GM23338 (cell line): ENCODE results near the gene PPTC7. TPM values are rescaled to one million over a fixed set of nuclear protein-coding genes. Genes with fewer than 3 reads are reported as not detected.

ENCODE experiments used
- ATAC-seq: fragments of 200-7000 bp; cut with Tn5 transposase; 3 replicates; pipeline ENCODE4 v1.9.1; 2020
- DNase-seq: peaks from one replicate; pipeline ENCODE4 v3.0.0-alpha.2; 2015; ENCODE audit warnings: low spot score
- H2AFZ ChIP-seq: fragments of 200-600 bp; sonication (generic); 2 replicates; pipeline ENCODE4 v1.8.0; 2016; ENCODE audit warnings: antibody characterized with exemption, mild to moderate bottlenecking, moderate library complexity
- H3F3A ChIP-seq: fragments of 200-600 bp; sonication (generic); replicated peaks from 2 replicates; pipeline ENCODE4 v1.8.0; 2017; ENCODE audit warnings: antibody characterized with exemption, mixed run types, low read depth
- H3K27ac ChIP-seq: fragments of 200-600 bp; sonication (generic); 2 replicates; pipeline ENCODE4 v1.6.1; 2016; ENCODE audit warnings: low read depth
- H3K27me3 ChIP-seq: fragments of 200-600 bp; sonication (generic); 2 replicates; pipeline ENCODE4 v1.8.0; 2016; ENCODE audit warnings: mild to moderate bottlenecking, mixed run types, moderate library complexity; ENCODE audit not compliant: insufficient read depth
- H3K36me3 ChIP-seq: fragments of 200-600 bp; sonication (generic); 2 replicates; pipeline ENCODE4 v1.8.0; 2016; ENCODE audit warnings: mild to moderate bottlenecking; ENCODE audit not compliant: insufficient read depth
- H3K4me1 ChIP-seq: fragments of 200-600 bp; sonication (generic); 2 replicates; pipeline ENCODE4 v1.8.0; 2016; ENCODE audit warnings: mild to moderate bottlenecking, moderate library complexity; ENCODE audit not compliant: insufficient read depth
- H3K4me2 ChIP-seq: fragments of 200-600 bp; sonication (generic); 2 replicates; pipeline ENCODE4 v1.7.1; 2017; ENCODE audit warnings: mixed run types
- H3K4me3 ChIP-seq: fragments of 200-600 bp; sonication (generic); 2 replicates; pipeline ENCODE4 v1.6.1; 2016; ENCODE audit warnings: mixed run types
- H3K79me2 ChIP-seq: fragments of 200-600 bp; sonication (generic); replicated peaks from 2 replicates; pipeline ENCODE4 v1.8.0; 2017; ENCODE audit warnings: mild to moderate bottlenecking; ENCODE audit not compliant: insufficient read depth
- H3K9me2 ChIP-seq: fragments of 200-600 bp; sonication (generic); 2 replicates; pipeline ENCODE4 v1.8.0; 2017; ENCODE audit not compliant: insufficient read depth
- H4K20me1 ChIP-seq: fragments of 200-600 bp; sonication (generic); replicated peaks from 2 replicates; pipeline ENCODE4 v1.8.0; 2017; ENCODE audit warnings: mild to moderate bottlenecking; ENCODE audit not compliant: insufficient read depth
- H3K27ac Mint-ChIP-seq: 2 replicates; pipeline ENCODE4 v1.8.0; 2020; ENCODE audit warnings: inconsistent platforms, mild to moderate bottlenecking, moderate library complexity, mixed read lengths
- H3K27me3 Mint-ChIP-seq: 3 replicates; pipeline ENCODE4 v1.8.0; 2022; ENCODE audit warnings: low read depth, mild to moderate bottlenecking, moderate library complexity, mixed read lengths, inconsistent platforms; ENCODE audit not compliant: insufficient read depth, poor library complexity
- H3K36me3 Mint-ChIP-seq: 3 replicates; pipeline ENCODE4 v1.8.0; 2021; ENCODE audit warnings: low read depth, mild to moderate bottlenecking, inconsistent platforms, moderate library complexity, mixed read lengths
- H3K4me1 Mint-ChIP-seq: 3 replicates; pipeline ENCODE4 v1.8.0; 2020; ENCODE audit warnings: mild to moderate bottlenecking, inconsistent platforms, mixed read lengths
- H3K4me3 Mint-ChIP-seq: 3 replicates; pipeline ENCODE4 v1.8.0; 2021; ENCODE audit warnings: moderate library complexity, mild to moderate bottlenecking, inconsistent platforms, mixed read lengths
- H3K9me3 Mint-ChIP-seq: 3 replicates; pipeline ENCODE4 v1.8.0; 2020; ENCODE audit warnings: moderate library complexity, mild to moderate bottlenecking, inconsistent platforms, mixed read lengths
- EZH2 ChIP-seq: fragments of 200-600 bp; sonication (generic); IDR thresholded peaks from one replicate; pipeline ENCODE4 v1.8.0; 2017; ENCODE audit warnings: antibody characterized with exemption, mild to moderate bottlenecking, low read depth; ENCODE audit not compliant: unreplicated experiment
- JUNB ChIP-seq: IDR thresholded peaks from one replicate; pipeline ENCODE4 v1.6.1; 2016; ENCODE audit warnings: antibody characterized with exemption; ENCODE audit not compliant: unreplicated experiment
- POLR2AphosphoS5 ChIP-seq: IDR thresholded peaks from 2 replicates; pipeline ENCODE4 v1.6.1; 2016; ENCODE audit warnings: antibody characterized with exemption, low read depth
- STAT1 ChIP-seq: IDR thresholded peaks from one replicate; pipeline ENCODE4 v1.6.1; 2016; ENCODE audit warnings: antibody characterized with exemption; ENCODE audit not compliant: unreplicated experiment
- ZNF331 ChIP-seq: fragments of 250-450 bp; sonication (Bioruptor Pico); IDR thresholded peaks from 2 replicates; pipeline ENCODE4 v1.5.0; 2020; ENCODE audit warnings: low read depth, mild to moderate bottlenecking, moderate library complexity
- polyA plus RNA-seq: library from polyadenylated mRNA; unstranded; fragments of >200 nt; fragmentation: Nextera tagmentation; extraction: Ambion mirVana; gene quantifications from 2 replicates; pipeline ENCODE4 v1.2.1, GENCODE V29; 2016
- total RNA-seq: library from RNA; depleted of rRNA; stranded (reverse); fragments of >200 nt; shearing (Covaris generic); gene quantifications from 2 replicates; pipeline ENCODE4 v1.2.3, GENCODE V29; 2014
- TF ChIP-seq, protein P1 (sequence below): fragments of 250-450 bp; sonication (Bioruptor Pico); IDR thresholded peaks from 2 replicates; pipeline ENCODE4 v1.5.0; 2020; ENCODE audit warnings: mild to moderate bottlenecking, moderate library complexity
- TF ChIP-seq, protein P2 (sequence below), 2 experiments: fragments of 200-600 bp in 1 of 2; sonication (generic) in 1 of 2; conservative IDR thresholded peaks; 2 replicates each; pipeline versions ENCODE4 v1.5.1 to v1.6.1; 2016 to 2017; ENCODE audit warnings: antibody characterized with exemption in 2 of 2, low read depth in 2 of 2, mild to moderate bottlenecking in 2 of 2, moderate library complexity in 1 of 2
- TF ChIP-seq, protein P3 (sequence below): IDR thresholded peaks from one replicate; pipeline ENCODE4 v1.6.1; 2018; ENCODE audit warnings: antibody characterized with exemption; ENCODE audit not compliant: unreplicated experiment
- TF ChIP-seq, protein P4 (sequence below): IDR thresholded peaks from 2 replicates; pipeline ENCODE4 v1.6.1; 2016; ENCODE audit warnings: antibody characterized with exemption

Gene PPTC7
- total and polyA plus RNA-seq, 2 experiments from 2014 or later: 7.5 to 17.5 TPM

DNA sequence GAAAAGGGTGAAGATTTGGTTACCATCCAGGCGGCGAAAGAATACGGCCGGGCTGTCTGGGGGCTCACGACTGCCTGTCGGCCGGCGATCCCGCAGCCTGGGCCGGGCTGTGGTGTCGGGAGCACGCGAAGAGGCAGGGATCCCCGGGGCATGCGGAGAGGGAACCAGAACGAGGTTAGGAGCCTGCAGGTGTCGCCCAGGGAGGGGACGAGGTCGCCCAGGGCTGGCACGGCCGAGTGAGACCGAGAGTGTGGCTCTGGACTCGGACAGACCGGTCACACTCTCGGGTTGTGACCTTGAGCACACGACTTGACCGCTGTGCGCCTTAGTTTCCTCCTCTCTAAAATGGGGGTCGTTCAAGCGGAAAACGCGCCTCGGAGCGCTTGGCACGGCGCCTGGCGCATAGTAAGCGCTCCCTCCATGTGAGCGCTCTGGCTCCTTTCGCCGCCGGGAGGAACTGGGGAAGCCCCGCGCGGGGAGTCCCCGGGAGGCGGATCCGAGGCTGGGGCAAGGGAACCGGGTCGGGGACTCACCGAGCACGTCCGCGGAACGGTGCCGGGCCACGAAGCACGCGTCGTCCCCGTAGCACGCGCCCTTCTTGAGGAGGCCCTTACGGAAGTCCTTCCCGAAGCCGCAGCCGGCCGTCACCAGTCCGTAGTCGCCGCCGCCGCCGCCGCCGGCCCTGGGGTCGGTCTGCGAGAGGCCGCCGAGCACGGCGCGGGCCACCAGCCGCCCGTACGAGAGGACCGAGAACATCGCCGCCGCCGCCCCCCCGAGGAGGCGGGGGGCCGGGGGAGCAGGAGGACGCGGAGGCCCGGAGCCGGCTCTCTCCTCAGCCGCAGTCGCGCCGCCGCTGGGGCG is 612 bp downstream of the PPTC7 start (continued):
- TF ChIP-seq, protein P1, sequence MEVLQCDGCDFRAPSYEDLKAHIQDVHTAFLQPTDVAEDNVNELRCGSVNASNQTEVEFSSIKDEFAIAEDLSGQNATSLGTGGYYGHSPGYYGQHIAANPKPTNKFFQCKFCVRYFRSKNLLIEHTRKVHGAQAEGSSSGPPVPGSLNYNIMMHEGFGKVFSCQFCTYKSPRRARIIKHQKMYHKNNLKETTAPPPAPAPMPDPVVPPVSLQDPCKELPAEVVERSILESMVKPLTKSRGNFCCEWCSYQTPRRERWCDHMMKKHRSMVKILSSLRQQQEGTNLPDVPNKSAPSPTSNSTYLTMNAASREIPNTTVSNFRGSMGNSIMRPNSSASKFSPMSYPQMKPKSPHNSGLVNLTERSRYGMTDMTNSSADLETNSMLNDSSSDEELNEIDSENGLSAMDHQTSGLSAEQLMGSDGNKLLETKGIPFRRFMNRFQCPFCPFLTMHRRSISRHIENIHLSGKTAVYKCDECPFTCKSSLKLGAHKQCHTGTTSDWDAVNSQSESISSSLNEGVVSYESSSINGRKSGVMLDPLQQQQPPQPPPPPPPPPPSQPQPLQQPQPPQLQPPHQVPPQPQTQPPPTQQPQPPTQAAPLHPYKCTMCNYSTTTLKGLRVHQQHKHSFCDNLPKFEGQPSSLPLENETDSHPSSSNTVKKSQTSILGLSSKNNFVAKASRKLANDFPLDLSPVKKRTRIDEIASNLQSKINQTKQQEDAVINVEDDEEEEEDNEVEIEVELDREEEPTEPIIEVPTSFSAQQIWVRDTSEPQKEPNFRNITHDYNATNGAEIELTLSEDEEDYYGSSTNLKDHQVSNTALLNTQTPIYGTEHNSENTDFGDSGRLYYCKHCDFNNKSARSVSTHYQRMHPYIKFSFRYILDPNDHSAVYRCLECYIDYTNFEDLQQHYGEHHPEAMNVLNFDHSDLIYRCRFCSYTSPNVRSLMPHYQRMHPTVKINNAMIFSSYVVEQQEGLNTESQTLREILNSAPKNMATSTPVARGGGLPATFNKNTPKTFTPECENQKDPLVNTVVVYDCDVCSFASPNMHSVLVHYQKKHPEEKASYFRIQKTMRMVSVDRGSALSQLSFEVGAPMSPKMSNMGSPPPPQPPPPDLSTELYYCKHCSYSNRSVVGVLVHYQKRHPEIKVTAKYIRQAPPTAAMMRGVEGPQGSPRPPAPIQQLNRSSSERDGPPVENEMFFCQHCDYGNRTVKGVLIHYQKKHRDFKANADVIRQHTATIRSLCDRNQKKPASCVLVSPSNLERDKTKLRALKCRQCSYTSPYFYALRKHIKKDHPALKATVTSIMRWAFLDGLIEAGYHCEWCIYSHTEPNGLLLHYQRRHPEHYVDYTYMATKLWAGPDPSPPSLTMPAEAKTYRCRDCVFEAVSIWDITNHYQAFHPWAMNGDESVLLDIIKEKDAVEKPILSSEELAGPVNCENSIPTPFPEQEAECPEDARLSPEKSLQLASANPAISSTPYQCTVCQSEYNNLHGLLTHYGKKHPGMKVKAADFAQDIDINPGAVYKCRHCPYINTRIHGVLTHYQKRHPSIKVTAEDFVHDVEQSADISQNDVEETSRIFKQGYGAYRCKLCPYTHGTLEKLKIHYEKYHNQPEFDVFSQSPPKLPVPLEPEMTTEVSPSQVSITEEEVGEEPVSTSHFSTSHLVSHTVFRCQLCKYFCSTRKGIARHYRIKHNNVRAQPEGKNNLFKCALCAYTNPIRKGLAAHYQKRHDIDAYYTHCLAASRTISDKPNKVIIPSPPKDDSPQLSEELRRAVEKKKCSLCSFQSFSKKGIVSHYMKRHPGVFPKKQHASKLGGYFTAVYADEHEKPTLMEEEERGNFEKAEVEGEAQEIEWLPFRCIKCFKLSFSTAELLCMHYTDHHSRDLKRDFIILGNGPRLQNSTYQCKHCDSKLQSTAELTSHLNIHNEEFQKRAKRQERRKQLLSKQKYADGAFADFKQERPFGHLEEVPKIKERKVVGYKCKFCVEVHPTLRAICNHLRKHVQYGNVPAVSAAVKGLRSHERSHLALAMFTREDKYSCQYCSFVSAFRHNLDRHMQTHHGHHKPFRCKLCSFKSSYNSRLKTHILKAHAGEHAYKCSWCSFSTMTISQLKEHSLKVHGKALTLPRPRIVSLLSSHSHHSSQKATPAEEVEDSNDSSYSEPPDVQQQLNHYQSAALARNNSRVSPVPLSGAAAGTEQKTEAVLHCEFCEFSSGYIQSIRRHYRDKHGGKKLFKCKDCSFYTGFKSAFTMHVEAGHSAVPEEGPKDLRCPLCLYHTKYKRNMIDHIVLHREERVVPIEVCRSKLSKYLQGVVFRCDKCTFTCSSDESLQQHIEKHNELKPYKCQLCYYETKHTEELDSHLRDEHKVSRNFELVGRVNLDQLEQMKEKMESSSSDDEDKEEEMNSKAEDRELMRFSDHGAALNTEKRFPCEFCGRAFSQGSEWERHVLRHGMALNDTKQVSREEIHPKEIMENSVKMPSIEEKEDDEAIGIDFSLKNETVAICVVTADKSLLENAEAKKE (CRISPR knock-in tag): no peak

DNA sequence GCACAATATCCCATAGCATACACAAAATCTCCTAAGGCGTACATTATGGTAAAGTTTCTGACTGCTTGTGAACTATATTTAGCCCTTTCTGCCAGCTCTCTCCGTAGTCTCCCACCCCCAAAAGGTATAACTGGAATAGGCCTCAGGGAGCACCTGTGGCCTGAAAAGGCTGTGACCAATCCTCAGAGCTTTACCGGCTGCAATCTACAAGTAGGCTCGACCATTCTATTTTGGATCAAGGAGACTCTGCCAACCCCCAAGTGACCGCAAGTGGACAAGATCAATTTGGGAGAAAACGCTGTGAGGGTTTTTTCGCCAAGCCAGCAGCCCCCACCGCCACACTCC is 1.2 kb downstream of the PPTC7 start:
- no peaks in the 10 kb centered on the region for H3F3A ChIP-seq
- no peak overlapping the region for H2AFZ ChIP-seq
- Mint-ChIP-seq H3K27me3 (peaks cover 24% of the 10 kb centered on the region), H3K9me3 (no peaks in the 10 kb centered on the region), H3K4me3 (peak overlapping the region; percentile 85), H3K27ac (no peak overlapping the region), H3K4me1 (peaks cover 52% of the 10 kb centered on the region), H3K36me3 (no peaks in the 10 kb centered on the region; the same call in 2 of the 3 replicates)
- TF ChIP-seq EZH2: no peak
- TF ChIP-seq, protein P2, sequence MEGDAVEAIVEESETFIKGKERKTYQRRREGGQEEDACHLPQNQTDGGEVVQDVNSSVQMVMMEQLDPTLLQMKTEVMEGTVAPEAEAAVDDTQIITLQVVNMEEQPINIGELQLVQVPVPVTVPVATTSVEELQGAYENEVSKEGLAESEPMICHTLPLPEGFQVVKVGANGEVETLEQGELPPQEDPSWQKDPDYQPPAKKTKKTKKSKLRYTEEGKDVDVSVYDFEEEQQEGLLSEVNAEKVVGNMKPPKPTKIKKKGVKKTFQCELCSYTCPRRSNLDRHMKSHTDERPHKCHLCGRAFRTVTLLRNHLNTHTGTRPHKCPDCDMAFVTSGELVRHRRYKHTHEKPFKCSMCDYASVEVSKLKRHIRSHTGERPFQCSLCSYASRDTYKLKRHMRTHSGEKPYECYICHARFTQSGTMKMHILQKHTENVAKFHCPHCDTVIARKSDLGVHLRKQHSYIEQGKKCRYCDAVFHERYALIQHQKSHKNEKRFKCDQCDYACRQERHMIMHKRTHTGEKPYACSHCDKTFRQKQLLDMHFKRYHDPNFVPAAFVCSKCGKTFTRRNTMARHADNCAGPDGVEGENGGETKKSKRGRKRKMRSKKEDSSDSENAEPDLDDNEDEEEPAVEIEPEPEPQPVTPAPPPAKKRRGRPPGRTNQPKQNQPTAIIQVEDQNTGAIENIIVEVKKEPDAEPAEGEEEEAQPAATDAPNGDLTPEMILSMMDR (conservative IDR thresholded peaks at IDR 0.05; ENCODE audit: low read depth in 2 of 2): no peak
- TF ChIP-seq, protein P3, sequence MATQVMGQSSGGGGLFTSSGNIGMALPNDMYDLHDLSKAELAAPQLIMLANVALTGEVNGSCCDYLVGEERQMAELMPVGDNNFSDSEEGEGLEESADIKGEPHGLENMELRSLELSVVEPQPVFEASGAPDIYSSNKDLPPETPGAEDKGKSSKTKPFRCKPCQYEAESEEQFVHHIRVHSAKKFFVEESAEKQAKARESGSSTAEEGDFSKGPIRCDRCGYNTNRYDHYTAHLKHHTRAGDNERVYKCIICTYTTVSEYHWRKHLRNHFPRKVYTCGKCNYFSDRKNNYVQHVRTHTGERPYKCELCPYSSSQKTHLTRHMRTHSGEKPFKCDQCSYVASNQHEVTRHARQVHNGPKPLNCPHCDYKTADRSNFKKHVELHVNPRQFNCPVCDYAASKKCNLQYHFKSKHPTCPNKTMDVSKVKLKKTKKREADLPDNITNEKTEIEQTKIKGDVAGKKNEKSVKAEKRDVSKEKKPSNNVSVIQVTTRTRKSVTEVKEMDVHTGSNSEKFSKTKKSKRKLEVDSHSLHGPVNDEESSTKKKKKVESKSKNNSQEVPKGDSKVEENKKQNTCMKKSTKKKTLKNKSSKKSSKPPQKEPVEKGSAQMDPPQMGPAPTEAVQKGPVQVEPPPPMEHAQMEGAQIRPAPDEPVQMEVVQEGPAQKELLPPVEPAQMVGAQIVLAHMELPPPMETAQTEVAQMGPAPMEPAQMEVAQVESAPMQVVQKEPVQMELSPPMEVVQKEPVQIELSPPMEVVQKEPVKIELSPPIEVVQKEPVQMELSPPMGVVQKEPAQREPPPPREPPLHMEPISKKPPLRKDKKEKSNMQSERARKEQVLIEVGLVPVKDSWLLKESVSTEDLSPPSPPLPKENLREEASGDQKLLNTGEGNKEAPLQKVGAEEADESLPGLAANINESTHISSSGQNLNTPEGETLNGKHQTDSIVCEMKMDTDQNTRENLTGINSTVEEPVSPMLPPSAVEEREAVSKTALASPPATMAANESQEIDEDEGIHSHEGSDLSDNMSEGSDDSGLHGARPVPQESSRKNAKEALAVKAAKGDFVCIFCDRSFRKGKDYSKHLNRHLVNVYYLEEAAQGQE: no peak
- TF ChIP-seq, protein P4, sequence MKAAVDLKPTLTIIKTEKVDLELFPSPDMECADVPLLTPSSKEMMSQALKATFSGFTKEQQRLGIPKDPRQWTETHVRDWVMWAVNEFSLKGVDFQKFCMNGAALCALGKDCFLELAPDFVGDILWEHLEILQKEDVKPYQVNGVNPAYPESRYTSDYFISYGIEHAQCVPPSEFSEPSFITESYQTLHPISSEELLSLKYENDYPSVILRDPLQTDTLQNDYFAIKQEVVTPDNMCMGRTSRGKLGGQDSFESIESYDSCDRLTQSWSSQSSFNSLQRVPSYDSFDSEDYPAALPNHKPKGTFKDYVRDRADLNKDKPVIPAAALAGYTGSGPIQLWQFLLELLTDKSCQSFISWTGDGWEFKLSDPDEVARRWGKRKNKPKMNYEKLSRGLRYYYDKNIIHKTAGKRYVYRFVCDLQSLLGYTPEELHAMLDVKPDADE: no peak
- TF ChIP-seq JUNB: no peak
- TF ChIP-seq ZNF331 (CRISPR knock-in tag): no peak
- no peak for TF ChIP-seq POLR2AphosphoS5
- no peak for TF ChIP-seq STAT1
- no peaks in the 10 kb centered on the region for H3K9me2 ChIP-seq
- H3K4me2 ChIP-seq: peak overlapping the region; percentile 95
- ATAC-seq (peak; percentile 5), DNase-seq (peak; percentile 42)
- H3K36me3 ChIP-seq: no peaks in the 10 kb centered on the region
- H4K20me1 ChIP-seq: peaks cover 40% of the 10 kb centered on the region
- no peaks in the 10 kb centered on the region for H3K27me3 ChIP-seq
- H3K27ac ChIP-seq: no peak overlapping the region
- H3K4me1 ChIP-seq: peaks cover 27% of the 10 kb centered on the region; the same call in 1 of the 2 replicates
- H3K79me2 ChIP-seq: peaks cover 59% of the 10 kb centered on the region
- peak overlapping the region; percentile 93 for H3K4me3 ChIP-seq
